Measurements from ENCODE around the gene C1orf198. TPM values are rescaled to one million over a fixed set of nuclear protein-coding genes. Genes with fewer than 3 reads are reported as not detected.

Gene C1orf198
- total RNA-seq, 1 donor from 2014 or later, result 22.2 TPM

DNA sequence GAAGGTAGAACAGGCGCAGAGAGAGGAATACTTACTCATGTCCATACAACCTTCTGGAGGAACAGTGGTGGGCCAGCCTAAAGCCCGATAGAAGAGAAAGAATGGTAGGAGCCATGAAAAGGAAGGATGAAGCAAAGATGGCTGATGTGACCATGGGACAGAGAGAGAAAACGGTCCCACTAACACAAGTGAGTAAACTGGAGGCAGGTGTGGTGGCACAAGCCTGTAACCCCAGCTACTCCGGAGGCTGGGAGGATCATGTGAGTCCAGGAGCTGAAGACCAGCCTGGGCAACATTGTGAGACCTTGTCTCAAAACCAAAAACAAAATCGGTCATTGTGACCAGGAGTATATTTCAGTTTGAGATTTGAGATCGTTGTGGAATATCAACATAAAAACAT, 49.4 kb downstream of the C1orf198 start:
- no peaks in the 10 kb centered on the region for H3K4me1 Mint-ChIP-seq (ENCODE audit: unreplicated experiment)
- no peak overlapping the region for H3K4me3 Mint-ChIP-seq (ENCODE audit: unreplicated experiment)
- DNase-seq (ENCODE audit: low spot score), result no peak
- no peaks in the 10 kb centered on the region for H3K9me3 Mint-ChIP-seq (ENCODE audit: unreplicated experiment)
- no peaks in the 10 kb centered on the region for H3K27me3 Mint-ChIP-seq (ENCODE audit: unreplicated experiment)
- TF ChIP-seq CTCF (IDR thresholded peaks at IDR 0.05; ENCODE audit: unreplicated experiment), result no peak
- H3K36me3 Mint-ChIP-seq (ENCODE audit: low read depth, unreplicated experiment), result no peaks in the 10 kb centered on the region
- H3K27ac Mint-ChIP-seq (ENCODE audit: unreplicated experiment), result no peak overlapping the region

- Mint-ChIP-seq H3K27ac (ENCODE audit: unreplicated experiment) (no peak overlapping the region), H3K4me1 (ENCODE audit: unreplicated experiment) (no peaks in the 10 kb centered on the region)
Measured at GRCh38 chr1:230818367-230818766, 50.0 kb downstream of the C1orf198 start.

DNA sequence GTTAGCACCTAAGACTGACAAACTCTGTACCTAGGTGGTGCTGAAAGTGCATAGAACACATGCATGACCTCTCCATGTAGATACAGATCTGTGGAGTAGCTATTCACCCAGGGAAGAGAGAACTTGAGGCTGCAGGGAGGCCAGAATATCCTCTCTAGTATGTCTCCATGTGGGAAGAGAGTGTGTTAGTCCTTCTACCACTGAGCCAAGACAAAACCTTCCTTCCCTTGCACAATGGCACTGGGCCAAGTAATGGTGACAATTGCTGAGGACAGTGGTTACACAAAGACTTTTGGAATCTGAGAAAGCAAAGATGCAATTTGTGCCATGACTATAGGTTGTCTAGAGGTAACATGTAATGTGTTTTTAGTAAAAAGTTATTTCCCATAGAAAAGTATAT, 52.3 kb downstream of the C1orf198 start:
- Mint-ChIP-seq H3K27ac (ENCODE audit: unreplicated experiment) (no peak overlapping the region), H3K4me3 (ENCODE audit: unreplicated experiment) (no peak overlapping the region), H3K27me3 (ENCODE audit: unreplicated experiment) (no peaks in the 10 kb centered on the region), H3K4me1 (ENCODE audit: unreplicated experiment) (no peaks in the 10 kb centered on the region), H3K36me3 (ENCODE audit: low read depth, unreplicated experiment) (no peaks in the 10 kb centered on the region), H3K9me3 (ENCODE audit: unreplicated experiment) (no peaks in the 10 kb centered on the region)
- DNase-seq (ENCODE audit: low spot score), result no peak
- TF ChIP-seq CTCF (IDR thresholded peaks at IDR 0.05; ENCODE audit: unreplicated experiment), result no peak

More at GRCh38 chr1:230818367-230818766, 50.0 kb downstream of the C1orf198 start:
- no peak overlapping the region for H3K4me3 Mint-ChIP-seq (ENCODE audit: unreplicated experiment)
- no peaks in the 10 kb centered on the region for H3K27me3 Mint-ChIP-seq (ENCODE audit: unreplicated experiment)
- no peaks in the 10 kb centered on the region for H3K36me3 Mint-ChIP-seq (ENCODE audit: low read depth, unreplicated experiment)
- no peaks in the 10 kb centered on the region for H3K9me3 Mint-ChIP-seq (ENCODE audit: unreplicated experiment)
- TF ChIP-seq CTCF (IDR thresholded peaks at IDR 0.05; ENCODE audit: unreplicated experiment), result no peak
- no peak for DNase-seq (ENCODE audit: low spot score)

DNA sequence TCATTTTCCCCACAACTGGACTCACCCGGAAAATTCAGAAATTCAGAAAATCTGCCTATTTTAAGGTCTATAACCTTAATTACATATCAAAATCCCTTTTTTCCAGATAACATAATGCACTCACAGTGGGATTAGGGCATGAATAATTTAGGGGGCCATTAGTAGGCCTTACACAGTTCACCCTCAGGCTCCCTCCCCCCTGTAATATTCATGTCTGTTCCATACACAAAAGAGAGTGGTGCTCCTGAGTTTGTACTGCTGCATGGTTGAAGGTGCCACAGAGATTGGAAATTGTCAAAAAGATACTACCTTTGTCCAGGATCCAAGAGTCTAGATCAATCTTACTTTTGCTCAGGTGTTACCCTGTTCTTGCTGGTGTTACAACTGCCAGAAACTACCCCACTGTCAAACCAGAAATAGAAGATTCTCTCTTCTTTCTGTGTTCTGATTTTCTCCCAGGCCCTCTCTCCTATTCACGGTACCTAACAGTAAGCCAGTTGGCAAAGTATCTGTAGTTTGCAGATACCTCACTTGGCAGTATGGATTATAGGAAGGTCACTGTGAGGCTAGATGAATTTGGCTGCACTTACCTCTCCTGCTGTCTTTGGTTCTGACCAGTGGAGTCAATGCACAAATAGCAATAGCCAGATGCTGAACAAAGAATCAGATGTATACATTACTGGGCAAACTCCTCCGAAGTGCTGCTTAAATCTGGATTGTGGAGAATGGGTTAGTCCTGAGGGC, 53.2 kb downstream of the C1orf198 start:
- no peak overlapping the region for H3K27ac Mint-ChIP-seq (ENCODE audit: unreplicated experiment)
- H3K4me3 Mint-ChIP-seq (ENCODE audit: unreplicated experiment), result no peak overlapping the region
- no peak for DNase-seq (ENCODE audit: low spot score)
- no peaks in the 10 kb centered on the region for H3K36me3 Mint-ChIP-seq (ENCODE audit: low read depth, unreplicated experiment)
- no peaks in the 10 kb centered on the region for H3K27me3 Mint-ChIP-seq (ENCODE audit: unreplicated experiment)
- H3K9me3 Mint-ChIP-seq (ENCODE audit: unreplicated experiment), result no peaks in the 10 kb centered on the region
- no peak for TF ChIP-seq CTCF (IDR thresholded peaks at IDR 0.05; ENCODE audit: unreplicated experiment)
- no peaks in the 10 kb centered on the region for H3K4me1 Mint-ChIP-seq (ENCODE audit: unreplicated experiment)

DNA sequence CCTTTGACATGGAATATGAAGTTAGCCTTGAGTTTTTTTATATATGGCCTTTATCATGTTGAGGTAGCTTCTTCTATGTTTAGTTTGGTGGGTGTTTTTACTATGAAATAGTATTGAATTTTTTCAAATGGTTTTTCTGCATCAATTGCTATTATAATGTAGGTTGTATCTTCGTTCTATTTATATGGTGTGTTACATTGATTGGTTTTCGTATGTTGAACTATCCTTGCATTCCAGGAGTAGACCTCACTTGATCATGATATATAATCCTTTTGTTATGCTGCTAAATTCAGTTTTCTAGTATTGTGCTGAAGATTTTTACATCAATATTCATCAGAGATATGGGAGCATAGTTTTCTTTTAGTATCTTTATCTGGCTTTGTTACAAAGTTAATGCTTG, 55.8 kb downstream of the C1orf198 start:
- Mint-ChIP-seq H3K36me3 (ENCODE audit: low read depth, unreplicated experiment) (no peaks in the 10 kb centered on the region), H3K4me3 (ENCODE audit: unreplicated experiment) (no peak overlapping the region)
- no peak for DNase-seq (ENCODE audit: low spot score)

More for the DNA sequence above, 55.8 kb downstream of the C1orf198 start:
- Mint-ChIP-seq H3K27me3 (ENCODE audit: unreplicated experiment) (no peaks in the 10 kb centered on the region), H3K27ac (ENCODE audit: unreplicated experiment) (no peak overlapping the region), H3K9me3 (ENCODE audit: unreplicated experiment) (no peaks in the 10 kb centered on the region), H3K4me1 (ENCODE audit: unreplicated experiment) (no peaks in the 10 kb centered on the region)
- TF ChIP-seq CTCF (IDR thresholded peaks at IDR 0.05; ENCODE audit: unreplicated experiment), result no peak
